Astrocyte (in vitro differentiated cells and primary cell): ENCODE results near the gene CSF1R.

Source experiments
- EZH2 ChIP-seq: IDR thresholded peaks from 2 replicates; pipeline ENCODE4 v1.6.1; 2012; ENCODE audit warnings: mild to moderate bottlenecking, low read length, inconsistent platforms; ENCODE audit not compliant: insufficient read depth
- TF ChIP-seq, protein P1 (sequence below): IDR thresholded peaks from 2 replicates; pipeline ENCODE4 v1.5.1; 2011; ENCODE audit warnings: low read depth, mild to moderate bottlenecking, inconsistent platforms, low read length, moderate library complexity; ENCODE audit not compliant: insufficient read depth

DNA sequence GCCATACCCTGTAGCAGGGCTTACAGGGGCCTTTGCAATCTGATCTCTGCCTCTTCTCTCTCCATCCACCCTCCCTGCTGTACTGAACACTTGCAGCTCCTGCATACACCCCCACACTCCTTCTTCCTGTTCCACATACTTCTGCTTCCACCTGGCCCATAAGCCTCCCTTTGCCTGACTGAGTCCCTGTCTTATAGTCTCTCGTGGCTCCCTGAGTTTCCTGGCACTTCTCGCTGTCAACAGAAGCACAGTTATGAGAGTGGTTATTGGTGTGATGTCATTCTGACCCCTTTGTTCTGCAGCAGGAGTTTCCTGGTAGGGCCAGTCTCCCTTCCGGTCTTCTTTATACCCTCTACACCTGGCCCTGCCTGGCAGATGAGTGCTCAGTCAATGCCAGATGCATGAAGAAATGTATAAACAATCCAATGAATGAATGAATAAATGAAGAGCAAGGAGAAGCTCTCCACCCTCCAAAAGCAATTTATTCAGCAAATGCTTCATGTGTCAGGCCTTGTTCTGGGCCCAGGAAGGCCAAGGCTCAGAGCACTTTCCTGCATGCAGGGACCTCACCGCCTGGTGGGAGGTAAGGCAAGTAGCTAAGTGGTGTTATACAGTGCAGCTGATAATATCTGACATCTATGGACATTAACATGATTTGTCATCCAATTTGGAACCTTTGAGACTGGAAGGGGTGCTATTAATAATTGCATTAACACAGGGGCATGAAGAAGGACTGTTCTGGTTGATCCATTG lies 20.5 kb upstream of the CSF1R start:
- TF ChIP-seq, protein P1, sequence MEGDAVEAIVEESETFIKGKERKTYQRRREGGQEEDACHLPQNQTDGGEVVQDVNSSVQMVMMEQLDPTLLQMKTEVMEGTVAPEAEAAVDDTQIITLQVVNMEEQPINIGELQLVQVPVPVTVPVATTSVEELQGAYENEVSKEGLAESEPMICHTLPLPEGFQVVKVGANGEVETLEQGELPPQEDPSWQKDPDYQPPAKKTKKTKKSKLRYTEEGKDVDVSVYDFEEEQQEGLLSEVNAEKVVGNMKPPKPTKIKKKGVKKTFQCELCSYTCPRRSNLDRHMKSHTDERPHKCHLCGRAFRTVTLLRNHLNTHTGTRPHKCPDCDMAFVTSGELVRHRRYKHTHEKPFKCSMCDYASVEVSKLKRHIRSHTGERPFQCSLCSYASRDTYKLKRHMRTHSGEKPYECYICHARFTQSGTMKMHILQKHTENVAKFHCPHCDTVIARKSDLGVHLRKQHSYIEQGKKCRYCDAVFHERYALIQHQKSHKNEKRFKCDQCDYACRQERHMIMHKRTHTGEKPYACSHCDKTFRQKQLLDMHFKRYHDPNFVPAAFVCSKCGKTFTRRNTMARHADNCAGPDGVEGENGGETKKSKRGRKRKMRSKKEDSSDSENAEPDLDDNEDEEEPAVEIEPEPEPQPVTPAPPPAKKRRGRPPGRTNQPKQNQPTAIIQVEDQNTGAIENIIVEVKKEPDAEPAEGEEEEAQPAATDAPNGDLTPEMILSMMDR, result no peak
- TF ChIP-seq EZH2, result no peak
